GM19324 (cell line): ENCODE data around the gene RAB11FIP4.

ENCODE experiments used
- ATAC-seq: cut with Tn5 transposase; IDR thresholded peaks from one replicate; pipeline ENCODE4 v1.9.1; 2021; ENCODE audit warnings: mild to moderate bottlenecking, moderate library complexity; ENCODE audit not compliant: unreplicated experiment, low FRiP score

Gene RAB11FIP4

GRCh38 chr17:31534223-31534888 is 142.9 kb downstream of the RAB11FIP4 start:
- ATAC-seq, result no peak

GRCh38 chr17:31535581-31535981 is 144.1 kb downstream of the RAB11FIP4 start:
- ATAC-seq, result peak; percentile 80

- no peak for ATAC-seq
Observed at GRCh38 chr17:31536451-31536850, 145.0 kb downstream of the RAB11FIP4 start.

- ATAC-seq, result peak; percentile 13
Observed at GRCh38 chr17:31537565-31538011, 146.1 kb downstream of the RAB11FIP4 start.

GRCh38 chr17:31538080-31538762 is 146.7 kb downstream of the RAB11FIP4 start:
- peak; percentile 53 for ATAC-seq

GRCh38 chr17:31540602-31541307 is 149.3 kb downstream of the RAB11FIP4 start:
- ATAC-seq, result no peak

- no peak for ATAC-seq
Observed at GRCh38 chr17:31541559-31541958, 150.1 kb downstream of the RAB11FIP4 start.

GRCh38 chr17:31544186-31544585 is 152.7 kb downstream of the RAB11FIP4 start:
- ATAC-seq, result no peak

GRCh38 chr17:31546650-31547049 is 155.2 kb downstream of the RAB11FIP4 start:
- ATAC-seq, result no peak

- ATAC-seq, result no peak
Observed at GRCh38 chr17:31548709-31549108, 157.2 kb downstream of the RAB11FIP4 start.

- no peak for ATAC-seq
Observed at GRCh38 chr17:31549121-31549524, 157.6 kb downstream of the RAB11FIP4 start.

GRCh38 chr17:31549525-31550388 is 158.3 kb downstream of the RAB11FIP4 start:
- peak; percentile 78 for ATAC-seq

GRCh38 chr17:31550389-31551056 is 159.0 kb downstream of the RAB11FIP4 start:
- no peak for ATAC-seq

GRCh38 chr17:31552568-31552967 is 161.1 kb downstream of the RAB11FIP4 start:
- ATAC-seq, result no peak

GRCh38 chr17:31553506-31553905 is 162.0 kb downstream of the RAB11FIP4 start:
- ATAC-seq, result no peak

- no peak for ATAC-seq
Observed at GRCh38 chr17:31554930-31555329, 163.5 kb downstream of the RAB11FIP4 start.

GRCh38 chr17:31556969-31557645 is 165.6 kb downstream of the RAB11FIP4 start:
- no peak for ATAC-seq

GRCh38 chr17:31558748-31559583 is 167.5 kb downstream of the RAB11FIP4 start:
- ATAC-seq, result peak; percentile 74
